HepG2 (cell line): Measurements from ENCODE around the gene FOCAD. TPM values are rescaled to one million over a fixed set of nuclear protein-coding genes. Genes with fewer than 3 reads are reported as not detected.

ENCODE experiments used
- EEA1 ChIP-seq: sonication (generic); formaldehyde crosslinking; IDR thresholded peaks from 2 replicates; pipeline ENCODE4 v1.5.1; 2020; ENCODE audit warnings: mild to moderate bottlenecking, missing genetic modification reagents, borderline replicate concordance
- GPBP1L1 ChIP-seq: sonication (generic); formaldehyde crosslinking; IDR thresholded peaks from 2 replicates; pipeline ENCODE4 v1.5.0; 2020; ENCODE audit warnings: mild to moderate bottlenecking, missing genetic modification reagents
- IKZF5 ChIP-seq: IDR thresholded peaks from 2 replicates; pipeline ENCODE4 v1.6.1; 2018; ENCODE audit warnings: missing genetic modification reagents, mild to moderate bottlenecking, missing compliant biosample characterization
- IRF2 ChIP-seq: IDR thresholded peaks from 2 replicates; pipeline ENCODE4 v1.6.1; 2018; ENCODE audit warnings: missing genetic modification reagents, missing compliant biosample characterization
- KLF6 ChIP-seq: IDR thresholded peaks from 2 replicates; pipeline ENCODE4 v1.8.0; 2016; ENCODE audit warnings: missing biosample characterization, missing genetic modification reagents
- MEIS2 ChIP-seq: sonication (generic); formaldehyde crosslinking; IDR thresholded peaks from 2 replicates; pipeline ENCODE4 v1.9.0; 2021; ENCODE audit warnings: mild to moderate bottlenecking, missing genetic modification reagents
- MXD3 ChIP-seq: IDR thresholded peaks from 2 replicates; pipeline ENCODE4 v1.6.1; 2016; ENCODE audit warnings: mild to moderate bottlenecking, missing biosample characterization, missing genetic modification reagents
- RFX5 ChIP-seq: IDR thresholded peaks from 2 replicates; pipeline ENCODE4 v1.6.1; 2011; ENCODE audit warnings: low read depth, low read length, improper control_type of control experiment
- SIN3A ChIP-seq: IDR thresholded peaks from 2 replicates; pipeline ENCODE4 v1.6.1; 2011; ENCODE audit warnings: low read depth, mild to moderate bottlenecking, control low read depth, low read length, borderline replicate concordance
- TFDP2 ChIP-seq: sonication (generic); formaldehyde crosslinking; IDR thresholded peaks from 2 replicates; pipeline ENCODE4 v1.4.0; 2020; ENCODE audit warnings: missing genetic modification reagents
- ZBTB44 ChIP-seq: sonication (generic); formaldehyde crosslinking; IDR thresholded peaks from 2 replicates; pipeline ENCODE4 v1.4.0; 2020; ENCODE audit warnings: missing genetic modification reagents
- ZNF274 ChIP-seq: sonication (generic); formaldehyde crosslinking; IDR thresholded peaks from 2 replicates; pipeline ENCODE4 v1.5.1; 2020; ENCODE audit warnings: mild to moderate bottlenecking, missing genetic modification reagents
- ZNF281 ChIP-seq: sonication (generic); formaldehyde crosslinking; IDR thresholded peaks from 2 replicates; pipeline ENCODE4 v1.4.0; 2020; ENCODE audit warnings: missing genetic modification reagents, borderline replicate concordance
- ZNF546 ChIP-seq: sonication (generic); formaldehyde crosslinking; conservative IDR thresholded peaks from 2 replicates; pipeline ENCODE4 v1.8.1; 2023; ENCODE audit warnings: mild to moderate bottlenecking, missing genetic modification reagents
- ZNF567 ChIP-seq: sonication (generic); formaldehyde crosslinking; IDR thresholded peaks from 2 replicates; pipeline ENCODE4 v1.8.1; 2023; ENCODE audit warnings: mild to moderate bottlenecking, missing genetic modification reagents, borderline replicate concordance
- ZNF607 ChIP-seq: sonication (generic); formaldehyde crosslinking; IDR thresholded peaks from 2 replicates; pipeline ENCODE4 v1.5.1; 2020; ENCODE audit warnings: missing genetic modification reagents, mild to moderate bottlenecking, borderline replicate concordance
- ZNF704 ChIP-seq: sonication (generic); formaldehyde crosslinking; IDR thresholded peaks from 2 replicates; pipeline ENCODE4 v1.8.1; 2023; ENCODE audit warnings: mild to moderate bottlenecking, inconsistent platforms, moderate library complexity, missing genetic modification reagents, borderline replicate concordance
- ZSCAN25 ChIP-seq: sonication (generic); formaldehyde crosslinking; IDR thresholded peaks from 2 replicates; pipeline ENCODE4 v1.8.0; 2022; ENCODE audit warnings: mild to moderate bottlenecking, missing genetic modification reagents
- polyA plus RNA-seq, 8 experiments: library from polyadenylated mRNA; depleted of rRNA in 3 of 8; stranded (reverse) in 7 of 8; unstranded in 1 of 8; fragments of >200 nt; fragmentation: Illumina TruSeq in 4 of 8; extraction: Trizol in 4 of 8; gene quantifications; 2 replicates each; pipeline versions ENCODE4 v1.2.1 to v1.2.3, GENCODE V29; 2011 to 2016; ENCODE audit warnings: low read depth in 4 of 8, missing spikeins in 1 of 8, mixed read lengths in 1 of 8; ENCODE audit not compliant: insufficient read depth in 1 of 8
- total RNA-seq, 5 experiments: library from RNA; depleted of rRNA; stranded (reverse); fragments of >200 nt; fragmentation: Illumina TruSeq; extraction: Trizol; gene quantifications; 2 replicates each; pipeline ENCODE4 v1.2.3, GENCODE V29; 2016; ENCODE audit warnings: low read depth in 1 of 5

Gene FOCAD
- total and polyA plus RNA-seq, 2 of the 13 experiments (the other 11 are each of a cell fraction or from before 2014, with no cell fraction given) = 18.0 to 31.1 TPM

GRCh38 chr9:20835377-20836286, 151.6 kb downstream of the FOCAD start (continued):
- TF ChIP-seq GPBP1L1 (CRISPR knock-in tag) (no peak), ZNF607 (no peak), KLF6 (CRISPR knock-in tag) (0 out of 2 replicates have a peak, but pooled peaks have one; percentile 45), ZNF281 (peak; percentile 79; the same call in 1 of the 2 replicates), ZNF546 (CRISPR knock-in tag) (no peak), IRF2 (CRISPR knock-in tag) (peak; percentile 61; the same call in 1 of the 2 replicates), IKZF5 (peak; percentile 68), ZNF567 (no peak), SIN3A (no peak), EEA1 (no peak), TFDP2 (CRISPR knock-in tag) (no peak), ZBTB44 (CRISPR knock-in tag) (no peak), ZNF274 (CRISPR knock-in tag) (no peak), MXD3 (CRISPR knock-in tag) (no peak), ZNF704 (CRISPR knock-in tag) (no peak), RFX5 (no peak), MEIS2 (CRISPR knock-in tag) (no peak), ZSCAN25 (CRISPR knock-in tag) (no peak)
